K562 (cell line): Measurements from ENCODE around the gene URM1. TPM values are rescaled to one million over a fixed set of nuclear protein-coding genes. Genes with fewer than 3 reads are reported as not detected.

Experiments
- CXXC5 ChIP-seq: fragments of 250-450 bp; sonication (Bioruptor Pico); IDR thresholded peaks from 2 replicates; pipeline ENCODE4 v1.8.0; 2022; ENCODE audit warnings: inconsistent platforms, mild to moderate bottlenecking, moderate library complexity
- ESRRB ChIP-seq: fragments of 250-450 bp; sonication (Bioruptor Pico); IDR thresholded peaks from 2 replicates; pipeline ENCODE4 v1.5.0; 2020; ENCODE audit warnings: mild to moderate bottlenecking, moderate library complexity, borderline replicate concordance
- FOXK1 ChIP-seq: sonication (generic); formaldehyde crosslinking; IDR thresholded peaks from 2 replicates; pipeline ENCODE4 v1.8.0; 2022; ENCODE audit warnings: missing genetic modification reagents, mild to moderate bottlenecking, borderline replicate concordance
- SP2 ChIP-seq: IDR thresholded peaks from 2 replicates; pipeline ENCODE4 v1.6.1; 2011; ENCODE audit warnings: mild to moderate bottlenecking, low read depth, low read length, moderate library complexity; ENCODE audit not compliant: poor library complexity, severe bottlenecking; ENCODE audit errors: extremely low read depth
- TBP ChIP-seq: optimal IDR thresholded peaks from 2 replicates; pipeline ENCODE3; 2011; ENCODE audit warnings: low read depth, low read length, improper control_type of control experiment
- polyA plus RNA-seq, 8 experiments: library from polyadenylated mRNA; depleted of rRNA in 4 of 8; stranded (reverse) in 5 of 8; unstranded in 3 of 8; fragments of >200 nt; fragmentation: Nextera tagmentation in 2 of 8; fragmentation: Illumina TruSeq in 1 of 8; extraction: Ambion mirVana in 2 of 8; extraction: Trizol in 1 of 8; gene quantifications; 2 replicates each; pipeline versions ENCODE4 v1.2.1 to v1.2.3, GENCODE V29; 2011 to 2014; ENCODE audit warnings: inconsistent platforms in 1 of 8, missing spikeins in 1 of 8
- total RNA-seq, 7 experiments: library from RNA; depleted of rRNA in 6 of 7; stranded (reverse); fragments of >200 nt in 6 of 7; fragmentation: Illumina TruSeq in 2 of 7; extraction: Trizol in 2 of 7; gene quantifications; 2 replicates each; pipeline versions ENCODE4 v1.2.1 to v1.2.3, GENCODE V29; 2011 to 2021; ENCODE audit warnings: low replicate concordance in 1 of 7
- TF ChIP-seq, protein P1 (sequence below): fragments of 450-650 bp; IDR thresholded peaks from 2 replicates; pipeline ENCODE4 v1.6.1; 2016; ENCODE audit warnings: mild to moderate bottlenecking, moderate library complexity
- TF ChIP-seq, protein P2 (sequence below): fragments of 450-650 bp; IDR thresholded peaks from 2 replicates; pipeline ENCODE4 v1.6.1; 2017; ENCODE audit warnings: antibody characterized with exemption, mild to moderate bottlenecking
- TF ChIP-seq, protein P3 (sequence below): fragments of 200-800 bp; sonication (Bioruptor generic); IDR thresholded peaks from 2 replicates; pipeline ENCODE4 v1.6.1; 2017; ENCODE audit warnings: missing genetic modification characterization, missing compliant biosample characterization

The URM1 gene
- total and polyA plus RNA-seq, 9 of the 15 experiments (the other 6 are each of a cell fraction or from before 2014, with no cell fraction given) = 10.1 to 88.9 (median 53.3) TPM

DNA sequence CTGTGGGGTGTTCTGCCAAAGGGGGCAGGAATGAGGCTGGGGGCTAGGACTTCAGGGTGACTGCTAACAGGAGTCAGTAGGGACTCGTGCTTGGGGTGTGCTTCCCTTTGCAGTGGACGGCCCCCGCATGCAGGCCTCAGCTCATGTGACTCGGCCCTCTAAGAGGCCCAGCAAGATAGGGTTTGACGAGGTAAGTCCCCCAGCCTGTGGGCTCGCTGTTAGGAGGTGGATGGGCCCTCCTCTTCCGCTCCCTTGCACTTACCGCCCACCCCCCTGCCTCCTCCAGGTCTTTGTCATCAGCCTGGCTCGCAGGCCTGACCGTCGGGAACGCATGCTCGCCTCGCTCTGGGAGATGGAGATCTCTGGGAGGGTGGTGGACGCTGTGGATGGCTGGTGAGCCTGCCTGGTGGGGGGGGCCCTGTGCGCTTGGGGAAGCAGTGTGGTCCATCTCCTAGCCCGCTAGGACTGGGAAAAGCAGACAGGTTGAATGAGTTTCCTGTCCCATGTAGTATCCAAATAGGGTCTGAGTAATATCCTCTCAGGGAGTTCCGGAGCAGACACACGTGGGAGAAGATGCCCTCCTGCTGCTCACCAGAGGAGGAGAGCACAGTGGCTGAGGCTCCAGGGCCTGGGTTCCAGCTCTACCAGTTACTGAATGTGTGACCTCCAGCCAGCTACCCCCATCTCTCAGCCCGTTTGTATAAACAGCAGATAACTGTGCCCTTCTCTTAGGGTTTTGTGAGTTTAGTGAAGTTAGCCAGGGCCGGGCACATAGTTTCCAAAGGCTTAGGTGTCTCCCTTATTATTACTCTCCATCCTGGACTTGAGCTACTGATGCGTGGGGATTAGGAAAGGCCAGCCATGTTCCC lies 57.7 kb downstream of the URM1 start (continued):
- TF ChIP-seq, protein P1, sequence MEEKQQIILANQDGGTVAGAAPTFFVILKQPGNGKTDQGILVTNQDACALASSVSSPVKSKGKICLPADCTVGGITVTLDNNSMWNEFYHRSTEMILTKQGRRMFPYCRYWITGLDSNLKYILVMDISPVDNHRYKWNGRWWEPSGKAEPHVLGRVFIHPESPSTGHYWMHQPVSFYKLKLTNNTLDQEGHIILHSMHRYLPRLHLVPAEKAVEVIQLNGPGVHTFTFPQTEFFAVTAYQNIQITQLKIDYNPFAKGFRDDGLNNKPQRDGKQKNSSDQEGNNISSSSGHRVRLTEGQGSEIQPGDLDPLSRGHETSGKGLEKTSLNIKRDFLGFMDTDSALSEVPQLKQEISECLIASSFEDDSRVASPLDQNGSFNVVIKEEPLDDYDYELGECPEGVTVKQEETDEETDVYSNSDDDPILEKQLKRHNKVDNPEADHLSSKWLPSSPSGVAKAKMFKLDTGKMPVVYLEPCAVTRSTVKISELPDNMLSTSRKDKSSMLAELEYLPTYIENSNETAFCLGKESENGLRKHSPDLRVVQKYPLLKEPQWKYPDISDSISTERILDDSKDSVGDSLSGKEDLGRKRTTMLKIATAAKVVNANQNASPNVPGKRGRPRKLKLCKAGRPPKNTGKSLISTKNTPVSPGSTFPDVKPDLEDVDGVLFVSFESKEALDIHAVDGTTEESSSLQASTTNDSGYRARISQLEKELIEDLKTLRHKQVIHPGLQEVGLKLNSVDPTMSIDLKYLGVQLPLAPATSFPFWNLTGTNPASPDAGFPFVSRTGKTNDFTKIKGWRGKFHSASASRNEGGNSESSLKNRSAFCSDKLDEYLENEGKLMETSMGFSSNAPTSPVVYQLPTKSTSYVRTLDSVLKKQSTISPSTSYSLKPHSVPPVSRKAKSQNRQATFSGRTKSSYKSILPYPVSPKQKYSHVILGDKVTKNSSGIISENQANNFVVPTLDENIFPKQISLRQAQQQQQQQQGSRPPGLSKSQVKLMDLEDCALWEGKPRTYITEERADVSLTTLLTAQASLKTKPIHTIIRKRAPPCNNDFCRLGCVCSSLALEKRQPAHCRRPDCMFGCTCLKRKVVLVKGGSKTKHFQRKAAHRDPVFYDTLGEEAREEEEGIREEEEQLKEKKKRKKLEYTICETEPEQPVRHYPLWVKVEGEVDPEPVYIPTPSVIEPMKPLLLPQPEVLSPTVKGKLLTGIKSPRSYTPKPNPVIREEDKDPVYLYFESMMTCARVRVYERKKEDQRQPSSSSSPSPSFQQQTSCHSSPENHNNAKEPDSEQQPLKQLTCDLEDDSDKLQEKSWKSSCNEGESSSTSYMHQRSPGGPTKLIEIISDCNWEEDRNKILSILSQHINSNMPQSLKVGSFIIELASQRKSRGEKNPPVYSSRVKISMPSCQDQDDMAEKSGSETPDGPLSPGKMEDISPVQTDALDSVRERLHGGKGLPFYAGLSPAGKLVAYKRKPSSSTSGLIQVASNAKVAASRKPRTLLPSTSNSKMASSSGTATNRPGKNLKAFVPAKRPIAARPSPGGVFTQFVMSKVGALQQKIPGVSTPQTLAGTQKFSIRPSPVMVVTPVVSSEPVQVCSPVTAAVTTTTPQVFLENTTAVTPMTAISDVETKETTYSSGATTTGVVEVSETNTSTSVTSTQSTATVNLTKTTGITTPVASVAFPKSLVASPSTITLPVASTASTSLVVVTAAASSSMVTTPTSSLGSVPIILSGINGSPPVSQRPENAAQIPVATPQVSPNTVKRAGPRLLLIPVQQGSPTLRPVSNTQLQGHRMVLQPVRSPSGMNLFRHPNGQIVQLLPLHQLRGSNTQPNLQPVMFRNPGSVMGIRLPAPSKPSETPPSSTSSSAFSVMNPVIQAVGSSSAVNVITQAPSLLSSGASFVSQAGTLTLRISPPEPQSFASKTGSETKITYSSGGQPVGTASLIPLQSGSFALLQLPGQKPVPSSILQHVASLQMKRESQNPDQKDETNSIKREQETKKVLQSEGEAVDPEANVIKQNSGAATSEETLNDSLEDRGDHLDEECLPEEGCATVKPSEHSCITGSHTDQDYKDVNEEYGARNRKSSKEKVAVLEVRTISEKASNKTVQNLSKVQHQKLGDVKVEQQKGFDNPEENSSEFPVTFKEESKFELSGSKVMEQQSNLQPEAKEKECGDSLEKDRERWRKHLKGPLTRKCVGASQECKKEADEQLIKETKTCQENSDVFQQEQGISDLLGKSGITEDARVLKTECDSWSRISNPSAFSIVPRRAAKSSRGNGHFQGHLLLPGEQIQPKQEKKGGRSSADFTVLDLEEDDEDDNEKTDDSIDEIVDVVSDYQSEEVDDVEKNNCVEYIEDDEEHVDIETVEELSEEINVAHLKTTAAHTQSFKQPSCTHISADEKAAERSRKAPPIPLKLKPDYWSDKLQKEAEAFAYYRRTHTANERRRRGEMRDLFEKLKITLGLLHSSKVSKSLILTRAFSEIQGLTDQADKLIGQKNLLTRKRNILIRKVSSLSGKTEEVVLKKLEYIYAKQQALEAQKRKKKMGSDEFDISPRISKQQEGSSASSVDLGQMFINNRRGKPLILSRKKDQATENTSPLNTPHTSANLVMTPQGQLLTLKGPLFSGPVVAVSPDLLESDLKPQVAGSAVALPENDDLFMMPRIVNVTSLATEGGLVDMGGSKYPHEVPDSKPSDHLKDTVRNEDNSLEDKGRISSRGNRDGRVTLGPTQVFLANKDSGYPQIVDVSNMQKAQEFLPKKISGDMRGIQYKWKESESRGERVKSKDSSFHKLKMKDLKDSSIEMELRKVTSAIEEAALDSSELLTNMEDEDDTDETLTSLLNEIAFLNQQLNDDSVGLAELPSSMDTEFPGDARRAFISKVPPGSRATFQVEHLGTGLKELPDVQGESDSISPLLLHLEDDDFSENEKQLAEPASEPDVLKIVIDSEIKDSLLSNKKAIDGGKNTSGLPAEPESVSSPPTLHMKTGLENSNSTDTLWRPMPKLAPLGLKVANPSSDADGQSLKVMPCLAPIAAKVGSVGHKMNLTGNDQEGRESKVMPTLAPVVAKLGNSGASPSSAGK = peak; percentile 99
- TF ChIP-seq TBP (peak; percentile 51), SP2 (peak; percentile 17), ESRRB (CRISPR knock-in tag) (no peak), FOXK1 (peak; percentile 82; the same call in 1 of the 2 replicates), CXXC5 (CRISPR knock-in tag) (peak; percentile 50)
- TF ChIP-seq, protein P2, sequence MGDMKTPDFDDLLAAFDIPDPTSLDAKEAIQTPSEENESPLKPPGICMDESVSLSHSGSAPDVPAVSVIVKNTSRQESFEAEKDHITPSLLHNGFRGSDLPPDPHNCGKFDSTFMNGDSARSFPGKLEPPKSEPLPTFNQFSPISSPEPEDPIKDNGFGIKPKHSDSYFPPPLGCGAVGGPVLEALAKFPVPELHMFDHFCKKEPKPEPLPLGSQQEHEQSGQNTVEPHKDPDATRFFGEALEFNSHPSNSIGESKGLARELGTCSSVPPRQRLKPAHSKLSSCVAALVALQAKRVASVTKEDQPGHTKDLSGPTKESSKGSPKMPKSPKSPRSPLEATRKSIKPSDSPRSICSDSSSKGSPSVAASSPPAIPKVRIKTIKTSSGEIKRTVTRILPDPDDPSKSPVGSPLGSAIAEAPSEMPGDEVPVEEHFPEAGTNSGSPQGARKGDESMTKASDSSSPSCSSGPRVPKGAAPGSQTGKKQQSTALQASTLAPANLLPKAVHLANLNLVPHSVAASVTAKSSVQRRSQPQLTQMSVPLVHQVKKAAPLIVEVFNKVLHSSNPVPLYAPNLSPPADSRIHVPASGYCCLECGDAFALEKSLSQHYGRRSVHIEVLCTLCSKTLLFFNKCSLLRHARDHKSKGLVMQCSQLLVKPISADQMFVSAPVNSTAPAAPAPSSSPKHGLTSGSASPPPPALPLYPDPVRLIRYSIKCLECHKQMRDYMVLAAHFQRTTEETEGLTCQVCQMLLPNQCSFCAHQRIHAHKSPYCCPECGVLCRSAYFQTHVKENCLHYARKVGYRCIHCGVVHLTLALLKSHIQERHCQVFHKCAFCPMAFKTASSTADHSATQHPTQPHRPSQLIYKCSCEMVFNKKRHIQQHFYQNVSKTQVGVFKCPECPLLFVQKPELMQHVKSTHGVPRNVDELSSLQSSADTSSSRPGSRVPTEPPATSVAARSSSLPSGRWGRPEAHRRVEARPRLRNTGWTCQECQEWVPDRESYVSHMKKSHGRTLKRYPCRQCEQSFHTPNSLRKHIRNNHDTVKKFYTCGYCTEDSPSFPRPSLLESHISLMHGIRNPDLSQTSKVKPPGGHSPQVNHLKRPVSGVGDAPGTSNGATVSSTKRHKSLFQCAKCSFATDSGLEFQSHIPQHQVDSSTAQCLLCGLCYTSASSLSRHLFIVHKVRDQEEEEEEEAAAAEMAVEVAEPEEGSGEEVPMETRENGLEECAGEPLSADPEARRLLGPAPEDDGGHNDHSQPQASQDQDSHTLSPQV = peak; percentile 96
- TF ChIP-seq, protein P3, sequence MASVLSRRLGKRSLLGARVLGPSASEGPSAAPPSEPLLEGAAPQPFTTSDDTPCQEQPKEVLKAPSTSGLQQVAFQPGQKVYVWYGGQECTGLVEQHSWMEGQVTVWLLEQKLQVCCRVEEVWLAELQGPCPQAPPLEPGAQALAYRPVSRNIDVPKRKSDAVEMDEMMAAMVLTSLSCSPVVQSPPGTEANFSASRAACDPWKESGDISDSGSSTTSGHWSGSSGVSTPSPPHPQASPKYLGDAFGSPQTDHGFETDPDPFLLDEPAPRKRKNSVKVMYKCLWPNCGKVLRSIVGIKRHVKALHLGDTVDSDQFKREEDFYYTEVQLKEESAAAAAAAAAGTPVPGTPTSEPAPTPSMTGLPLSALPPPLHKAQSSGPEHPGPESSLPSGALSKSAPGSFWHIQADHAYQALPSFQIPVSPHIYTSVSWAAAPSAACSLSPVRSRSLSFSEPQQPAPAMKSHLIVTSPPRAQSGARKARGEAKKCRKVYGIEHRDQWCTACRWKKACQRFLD = peak; percentile 88
